Activated T-cell treated with anti-CD3 and anti-CD28 coated beads for 48 hours (primary cell): Measurements from ENCODE around the gene RNF126.
"Not testable (repeated sequence)": the region's sequence is repeated elsewhere in the genome, so short reads cannot be mapped to it uniquely, and the experiment has no call there.

ENCODE experiments used
- DNase-seq: peaks from one replicate; pipeline ENCODE4 v3.0.0-alpha.2; 2020; ENCODE audit warnings: low read depth

RNF126 gene

GRCh38 chr19:611481-611868 is 51.5 kb downstream of the RNF126 start:
- peak; percentile 68 for DNase-seq

GRCh38 chr19:610801-611480 is 52.1 kb downstream of the RNF126 start:
- peak; percentile 57 for DNase-seq

DNA sequence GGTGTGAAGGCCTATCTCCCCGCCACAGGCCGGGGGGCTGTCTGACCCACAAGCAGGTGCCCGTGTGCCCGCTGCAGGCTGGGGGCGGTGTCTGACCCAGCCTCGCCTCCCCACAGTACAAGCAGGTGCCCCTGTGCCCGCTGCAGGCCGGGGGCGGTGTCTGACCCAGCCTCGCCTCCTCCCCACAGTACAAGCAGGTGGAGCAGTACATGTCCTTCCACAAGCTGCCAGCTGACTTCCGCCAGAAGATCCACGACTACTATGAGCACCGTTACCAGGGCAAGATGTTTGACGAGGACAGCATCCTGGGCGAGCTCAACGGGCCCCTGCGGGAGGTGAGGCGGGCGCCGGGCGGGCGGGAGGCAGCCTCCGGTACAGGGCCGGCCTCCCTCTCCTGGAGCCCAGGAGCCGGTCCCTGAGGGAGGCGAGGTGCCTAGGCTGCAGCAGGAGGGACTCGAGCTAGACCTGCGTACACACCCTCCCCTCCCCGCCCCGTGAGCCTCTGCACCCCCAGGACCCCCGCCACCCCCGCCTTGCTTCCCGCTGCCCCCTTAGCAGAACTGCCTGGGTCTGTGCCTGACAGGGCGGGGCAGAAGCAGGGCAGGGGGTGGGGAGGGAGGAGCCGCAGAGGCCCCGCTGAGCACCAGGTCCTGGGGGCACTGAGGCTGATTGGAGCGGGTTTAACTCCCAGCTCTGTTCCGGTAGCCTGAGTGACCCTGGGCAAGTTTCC is 52.8 kb downstream of the RNF126 start:
- DNase-seq = peak; percentile 28

GRCh38 chr19:609004-609346 is 54.0 kb downstream of the RNF126 start:
- no peak for DNase-seq

- no peak for DNase-seq
Observed at GRCh38 chr19:608155-609003, 54.6 kb downstream of the RNF126 start.

DNA sequence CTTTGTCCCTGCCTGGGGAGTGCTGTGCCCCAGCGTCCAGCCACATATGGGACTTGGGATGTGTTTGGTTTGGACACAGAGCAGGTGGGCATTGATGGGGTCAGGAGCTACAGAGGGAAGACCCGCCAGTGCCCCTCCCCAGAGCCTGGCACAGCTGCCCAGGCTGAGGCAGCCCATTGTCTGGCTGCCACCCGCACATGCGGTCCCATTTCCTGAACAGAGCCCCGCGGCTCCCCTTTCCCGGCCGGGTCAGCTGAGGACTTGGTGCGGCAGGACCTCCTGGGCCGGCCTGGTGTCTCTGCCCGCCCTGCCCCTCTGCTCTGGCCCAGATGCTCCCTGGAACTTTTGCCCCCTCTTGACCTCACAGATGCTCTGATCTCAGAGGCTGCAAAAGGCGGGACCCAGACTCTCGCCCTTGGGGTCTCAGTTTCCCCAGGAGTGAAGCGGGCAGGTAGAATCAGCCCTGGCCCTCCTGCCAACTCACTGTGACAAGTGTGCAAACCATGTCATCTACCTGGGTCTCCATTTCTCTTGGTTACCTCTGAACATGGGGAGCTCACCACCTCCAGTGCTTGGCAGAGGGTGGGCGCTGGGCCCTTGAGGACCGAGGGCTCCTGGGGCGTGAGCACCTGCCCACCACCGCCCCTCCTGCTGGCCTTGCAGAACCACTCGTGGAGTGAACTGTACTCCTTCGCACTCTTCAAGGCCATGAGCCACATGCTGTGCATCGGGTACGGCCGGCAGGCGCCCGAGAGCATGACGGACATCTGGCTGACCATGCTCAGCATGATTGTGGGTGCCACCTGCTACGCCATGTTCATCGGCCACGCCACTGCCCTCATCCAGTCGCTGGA is 55.5 kb downstream of the RNF126 start:
- no peak for DNase-seq

- DNase-seq = peak; percentile 62
Observed at GRCh38 chr19:605061-605971, 57.7 kb downstream of the RNF126 start.

DNA sequence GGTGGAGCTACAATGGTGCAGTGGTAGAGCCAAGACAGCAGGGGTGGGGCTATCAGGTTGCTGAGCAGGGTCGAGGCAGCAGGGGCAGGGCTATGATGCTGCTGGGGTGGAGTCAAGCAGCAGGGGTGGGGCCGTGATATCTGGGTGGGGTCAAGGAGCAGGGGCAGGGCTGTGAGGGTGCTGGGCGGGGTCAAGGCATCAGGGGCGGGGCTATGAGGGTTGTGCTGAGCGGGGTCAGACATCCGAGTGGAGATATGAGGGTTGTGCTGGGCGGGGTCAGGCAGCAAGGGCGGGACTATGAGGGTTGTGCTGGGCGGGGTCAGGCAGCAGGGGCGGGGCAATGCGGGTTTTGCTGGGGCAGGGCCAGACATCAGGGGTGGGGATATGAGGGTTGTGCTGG is 58.7 kb downstream of the RNF126 start:
- DNase-seq = peak; percentile 51

GRCh38 chr19:603779-604178 is 59.2 kb downstream of the RNF126 start:
- DNase-seq = not testable (repeated sequence)

DNA sequence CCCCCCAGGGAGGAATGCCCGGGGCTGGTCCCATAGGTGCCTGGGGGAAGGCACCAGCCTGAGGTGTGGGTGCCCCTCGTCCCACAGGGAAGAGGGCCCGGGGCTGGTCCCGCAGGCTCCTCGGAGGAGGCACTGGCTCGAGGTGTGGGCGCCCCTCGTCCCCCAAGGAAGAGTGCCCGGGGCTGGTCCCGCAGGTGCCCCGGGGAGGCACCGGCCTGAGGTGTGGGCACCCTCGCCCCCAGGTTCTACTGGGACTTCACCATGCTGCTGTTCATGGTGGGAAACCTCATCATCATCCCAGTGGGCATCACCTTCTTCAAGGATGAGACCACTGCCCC is 59.7 kb downstream of the RNF126 start:
- DNase-seq = not testable (repeated sequence)

GRCh38 chr19:602391-603301 is 60.4 kb downstream of the RNF126 start:
- DNase-seq = no peak

DNA sequence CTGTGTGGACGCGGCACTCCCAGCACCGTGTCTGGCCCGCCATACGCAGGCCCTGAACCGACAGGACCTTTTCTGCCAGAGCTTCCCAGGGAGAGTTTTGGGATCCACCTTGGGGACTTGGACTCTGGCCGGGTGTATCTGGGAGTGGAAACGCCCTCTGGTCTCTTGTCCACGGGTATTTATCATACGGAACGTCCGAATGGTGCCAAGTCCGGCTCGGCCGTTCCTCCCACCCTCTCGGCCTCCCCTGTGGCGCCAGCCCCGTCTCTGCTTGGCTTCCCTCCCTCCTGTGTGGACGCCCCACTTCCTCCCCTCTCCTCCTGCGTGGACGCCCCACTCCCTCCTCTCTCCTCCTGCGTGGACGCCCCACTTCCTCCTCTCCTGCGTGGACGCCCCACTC is 61.2 kb downstream of the RNF126 start:
- no peak for DNase-seq

GRCh38 chr19:601310-601709 is 61.7 kb downstream of the RNF126 start:
- no peak for DNase-seq
